Liver (tissue), 3 donors: Measurements from ENCODE around the gene AMOTL1.

Experiments
- CTCF ChIP-seq: fragments of 150-350 bp; IDR thresholded peaks from 2 replicates; pipeline ENCODE4 v1.5.1; 2017; ENCODE audit warnings: improper control_type of control experiment, low read depth, low read length; ENCODE audit not compliant: missing input control
- TAF1 ChIP-seq: conservative IDR thresholded peaks from 2 replicates; pipeline ENCODE4 v1.6.1; 2016; ENCODE audit warnings: antibody characterized with exemption, mild to moderate bottlenecking
- donor health status: healthy.
- donor health status: healthy.

DNA sequence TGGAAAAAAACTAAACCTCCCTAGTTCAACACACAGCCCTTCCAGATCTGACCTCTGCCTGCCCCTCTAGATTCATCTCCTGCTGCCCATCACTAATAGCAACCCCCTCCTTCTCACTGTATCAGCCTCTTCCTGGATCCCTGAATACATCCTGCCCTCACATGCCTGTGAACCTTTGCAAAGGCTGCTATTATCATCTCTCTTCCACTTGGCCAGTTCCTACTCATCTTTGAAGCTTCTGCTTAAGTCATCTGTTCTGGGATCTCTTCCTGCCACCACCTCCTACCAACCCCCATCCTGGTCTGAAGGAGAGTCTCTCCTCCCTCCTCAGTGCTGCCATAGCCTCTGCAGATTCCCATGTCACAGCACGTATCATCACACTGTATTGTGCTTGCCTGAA is 38.0 kb upstream of the AMOTL1 start:
- TF ChIP-seq TAF1 (no peak), CTCF (no peak)
